HFFc6 (cell line): ENCODE measurements around the gene ELP4. TPM values are rescaled to one million over a fixed set of nuclear protein-coding genes. Genes with fewer than 3 reads are reported as not detected.

Experiments
- DNase-seq: peaks from one replicate; pipeline ENCODE4 v3.0.0-alpha.2; 2018
- H3K27ac Mint-ChIP-seq: 2 replicates; pipeline ENCODE4 v1.8.0; 2020; ENCODE audit warnings: mild to moderate bottlenecking, mixed read lengths
- H3K27me3 Mint-ChIP-seq: 2 replicates; pipeline ENCODE4 v1.8.0; 2021; ENCODE audit warnings: mild to moderate bottlenecking, moderate library complexity, mixed read lengths; ENCODE audit not compliant: insufficient read depth
- H3K36me3 Mint-ChIP-seq: 2 replicates; pipeline ENCODE4 v1.8.0; 2021; ENCODE audit warnings: low read depth, mixed read lengths
- H3K4me1 Mint-ChIP-seq: 2 replicates; pipeline ENCODE4 v1.8.0; 2020; ENCODE audit warnings: low read depth, mixed read lengths
- H3K4me3 Mint-ChIP-seq: 2 replicates; pipeline ENCODE4 v1.8.0; 2020; ENCODE audit warnings: mild to moderate bottlenecking, moderate library complexity, mixed read lengths
- H3K9me3 Mint-ChIP-seq: 2 replicates; pipeline ENCODE4 v1.8.0; 2020; ENCODE audit warnings: mild to moderate bottlenecking, mixed read lengths
- CTCF ChIP-seq: fragments of 200-600 bp; sonication (generic); IDR thresholded peaks from 2 replicates; pipeline ENCODE4 v1.5.0; 2021; ENCODE audit warnings: antibody characterized with exemption, mild to moderate bottlenecking
- total RNA-seq, 6 experiments: library from RNA; stranded (reverse); fragmentation: NEBNext Ultra II Directional; extraction: Animal tissue kit (Norgen Biotek cat#: 25700); gene quantifications; 2 replicates in 1 of 6; 3 replicates in 5 of 6; pipeline ENCODE4 v1.2.3, GENCODE V29; 2021

Gene ELP4
- total RNA-seq, 6 experiments from 2014 or later, result 11.0 to 14.3 (median 12.2) TPM

- Mint-ChIP-seq H3K36me3 (no peaks in the 10 kb centered on the region), H3K27ac (no peak within 1 kb of the TSS; the same call in 1 of the 2 replicates)
- TF ChIP-seq CTCF, result no peak
Measured at GRCh38 chr11:31810779-31811647, 301.4 kb downstream of the ELP4 start, which contains the start of gene PAX6. Gene PAX6 (minus strand): TSS chr11:31811322. CDS start chr11:31806411, 4,911 bp downstream.

GRCh38 chr11:31812383-31813381, 303.1 kb downstream of the ELP4 start:
- Mint-ChIP-seq H3K9me3 (no peaks in the 10 kb centered on the region), H3K36me3 (no peaks in the 10 kb centered on the region), H3K4me1 (peaks cover 51% of the 10 kb centered on the region), H3K27me3 (peaks cover 66% of the 10 kb centered on the region), H3K27ac (no peak overlapping the region), H3K4me3 (peak overlapping the region; percentile 72)
- no peak for DNase-seq
- TF ChIP-seq CTCF, result no peak

More at GRCh38 chr11:31810779-31811647, 301.4 kb downstream of the ELP4 start, which contains the start of gene PAX6:
- peaks cover 46% of the 10 kb centered on the region for H3K4me1 Mint-ChIP-seq
- DNase-seq, result no peak
- H3K4me3 Mint-ChIP-seq, result peak within 1 kb of the TSS; percentile 76
- no peaks in the 10 kb centered on the region for H3K9me3 Mint-ChIP-seq
- H3K27me3 Mint-ChIP-seq, result peaks cover 71% of the 10 kb centered on the region

- no peak for DNase-seq
- Mint-ChIP-seq H3K27me3 (peaks cover 64% of the 10 kb centered on the region), H3K27ac (no peak overlapping the region), H3K4me1 (peaks cover 51% of the 10 kb centered on the region), H3K9me3 (no peaks in the 10 kb centered on the region), H3K36me3 (no peaks in the 10 kb centered on the region), H3K4me3 (peak overlapping the region; percentile 72)
- no peak for TF ChIP-seq CTCF
Measured at GRCh38 chr11:31813391-31814175, 304.0 kb downstream of the ELP4 start.

GRCh38 chr11:31814176-31814868, 304.8 kb downstream of the ELP4 start:
- Mint-ChIP-seq H3K27ac (no peak overlapping the region), H3K9me3 (no peaks in the 10 kb centered on the region), H3K4me1 (peaks cover 45% of the 10 kb centered on the region), H3K4me3 (peak overlapping the region; percentile 55; the same call in 1 of the 2 replicates), H3K36me3 (no peaks in the 10 kb centered on the region), H3K27me3 (peaks cover 62% of the 10 kb centered on the region)
- no peak for DNase-seq
- no peak for TF ChIP-seq CTCF
